ENCODE data around the gene SIPA1L3.

DNA sequence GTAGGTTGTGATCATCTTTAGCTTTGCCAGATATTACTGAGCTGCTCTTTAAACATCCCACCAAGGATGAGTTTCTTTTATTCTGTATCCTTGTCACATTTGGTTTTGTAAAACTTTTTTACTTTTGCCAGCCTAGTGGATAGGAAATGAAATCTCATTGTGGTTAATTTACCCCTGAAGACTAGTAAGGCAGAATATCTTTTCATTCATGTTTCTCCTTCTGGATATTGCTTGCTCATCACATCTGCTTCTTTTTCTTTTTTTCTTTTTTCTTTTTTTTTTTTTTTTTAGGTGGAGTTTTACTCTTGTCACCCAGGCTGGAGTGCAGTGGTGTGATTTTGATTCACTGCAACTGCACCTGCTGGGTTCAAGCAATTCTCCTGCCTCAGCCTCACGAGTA is 31.3 kb downstream of the SIPA1L3 start:
- no peak for TF ChIP-seq CTCF (IDR thresholded peaks at IDR 0.05; ENCODE audit: low read depth, low read length)
- TF ChIP-seq EZH2phosphoT487 (IDR thresholded peaks at IDR 0.05; ENCODE audit: low read depth): no peak

Measured in OCI-LY3 (cell line).